H4 (cell line): ENCODE results near the gene TRIM26. TPM values are rescaled to one million over a fixed set of nuclear protein-coding genes. Genes with fewer than 3 reads are reported as not detected.
"Not testable (repeated sequence)": the region's sequence is repeated elsewhere in the genome, so short reads cannot be mapped to it uniquely, and the experiment has no call there.

Source experiments
- DNase-seq: peaks from one replicate; pipeline ENCODE4 v3.0.0-alpha.2; 2015; ENCODE audit warnings: low spot score
- total RNA-seq: library from RNA; depleted of rRNA; stranded (reverse); fragments of >200 nt; shearing (Covaris generic); gene quantifications from 2 replicates; pipeline ENCODE4 v1.2.3, GENCODE V29; 2014; rRNA removed

Gene TRIM26
- total RNA-seq, 1 experiment from 2014 or later, result 39.6 TPM

DNA sequence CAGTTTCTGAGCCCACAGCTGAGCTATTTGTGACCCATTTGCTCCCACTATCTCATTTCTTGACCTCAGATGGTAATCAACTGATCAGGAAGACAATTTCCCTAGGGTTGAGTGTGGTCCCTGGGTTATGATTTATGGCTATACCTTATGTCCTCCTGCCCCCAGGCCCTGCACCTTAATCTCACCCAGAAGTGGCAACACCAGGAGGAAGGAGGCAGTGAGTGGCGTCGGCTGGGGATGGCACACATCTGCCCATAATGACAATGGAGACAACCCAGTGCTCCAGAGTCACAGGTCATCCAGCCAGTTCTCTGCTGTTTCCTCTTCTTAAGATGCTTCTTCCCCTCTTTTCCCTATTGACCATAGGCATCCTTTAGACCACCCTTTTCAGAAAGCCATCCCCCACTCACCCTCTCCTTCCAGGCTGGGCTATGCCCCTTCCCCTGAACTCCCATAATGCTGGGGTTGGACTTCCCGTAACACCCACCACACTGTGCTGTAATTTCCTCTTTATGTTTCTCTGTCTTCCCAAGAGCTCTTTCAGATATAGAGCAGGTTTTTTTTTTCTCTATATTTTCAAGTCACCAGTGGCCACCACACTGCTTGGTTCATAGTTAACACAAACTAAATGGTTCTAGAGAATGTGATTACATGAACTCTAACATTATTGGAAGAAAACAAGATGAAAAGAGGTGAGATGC is 60.1 kb downstream of the TRIM26 start:
- no peak for DNase-seq

DNA sequence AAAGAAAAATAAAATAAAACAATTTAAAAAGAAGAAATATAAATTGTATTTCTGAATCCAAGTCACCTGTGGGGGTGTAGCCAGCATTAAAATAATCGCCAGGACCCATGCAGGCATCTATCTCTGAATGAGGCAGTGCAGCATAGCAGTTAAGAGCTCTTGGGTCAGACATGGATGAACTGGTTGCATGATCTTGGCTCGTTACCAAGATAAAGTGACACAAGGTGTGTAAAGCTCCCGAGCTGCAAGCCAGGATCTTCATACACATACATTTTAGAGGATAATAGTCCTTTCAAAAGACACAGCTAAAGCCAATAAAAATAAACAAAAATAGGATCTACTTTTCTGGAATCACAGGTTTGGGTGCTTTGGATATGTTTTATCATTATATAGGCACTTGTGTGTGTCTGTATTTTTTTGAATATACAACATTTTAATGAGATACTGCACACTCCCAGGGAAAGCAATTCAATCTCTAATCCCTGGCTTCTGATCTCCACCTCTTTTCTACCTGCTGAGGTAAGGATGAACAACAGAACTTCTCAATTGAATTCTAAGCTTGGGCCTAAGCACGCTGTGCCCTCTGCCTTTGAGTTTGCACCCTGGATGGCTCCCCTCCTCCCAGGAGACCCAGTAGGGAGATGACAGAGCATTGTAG is 61.1 kb downstream of the TRIM26 start:
- no peak for DNase-seq

DNA sequence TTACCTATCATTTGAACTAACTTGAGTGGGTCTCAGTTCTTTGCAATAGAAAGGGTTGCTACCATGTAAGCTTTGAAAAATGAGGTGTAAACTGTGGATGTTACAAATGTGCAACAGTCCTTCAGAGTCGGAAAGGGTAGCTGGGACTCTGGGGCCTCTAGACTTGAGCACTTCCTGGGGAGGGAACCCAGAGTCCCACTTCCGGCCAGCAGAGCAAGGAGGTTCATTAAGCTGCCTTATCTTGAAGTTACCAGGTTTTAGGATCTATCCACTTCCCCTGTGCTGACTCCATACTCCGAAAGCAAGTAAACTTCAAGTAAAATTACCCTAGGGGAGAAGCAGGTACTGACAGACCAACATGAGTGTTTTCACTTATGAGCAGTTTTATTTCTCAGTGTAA is 61.6 kb downstream of the TRIM26 start:
- DNase-seq, result no peak

DNA sequence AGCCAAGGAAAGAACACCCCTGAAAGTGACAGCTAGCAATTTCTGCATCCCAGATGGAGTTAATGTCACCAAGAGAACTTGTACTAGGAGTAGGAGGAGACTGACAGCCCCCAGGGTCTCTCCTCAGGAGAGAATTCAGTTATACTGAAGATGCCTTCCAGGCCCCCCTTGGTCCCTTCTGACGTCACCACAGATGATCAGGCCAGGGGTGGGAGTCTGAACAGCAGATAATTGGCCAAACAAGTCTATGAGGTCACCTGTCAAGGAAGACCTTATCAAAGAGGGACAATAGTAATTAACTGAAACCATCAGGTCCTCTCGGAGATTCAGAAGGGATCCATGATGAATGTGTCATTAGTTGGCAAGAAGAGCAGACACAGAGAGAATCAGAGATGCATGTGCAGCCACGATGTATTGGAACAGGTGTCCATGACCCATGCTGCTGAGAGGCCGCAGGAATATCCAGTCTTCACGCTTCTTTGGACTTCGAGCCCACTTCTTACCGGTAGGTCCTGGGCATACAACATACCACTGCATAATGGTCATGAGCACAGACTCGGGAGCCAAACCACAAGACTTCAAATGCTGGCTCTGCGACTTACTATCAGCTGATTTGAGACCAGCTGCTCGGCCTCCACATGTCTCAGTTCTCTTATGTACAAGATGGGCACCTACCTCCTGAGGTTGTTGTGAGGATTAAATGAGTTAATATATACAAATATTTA is 62.4 kb downstream of the TRIM26 start:
- DNase-seq, result no peak

GRCh38 chr6:30149858-30150550 is 63.2 kb downstream of the TRIM26 start:
- DNase-seq, result no peak

- no peak for DNase-seq
Measured at GRCh38 chr6:30149234-30149633, 64.0 kb downstream of the TRIM26 start.

DNA sequence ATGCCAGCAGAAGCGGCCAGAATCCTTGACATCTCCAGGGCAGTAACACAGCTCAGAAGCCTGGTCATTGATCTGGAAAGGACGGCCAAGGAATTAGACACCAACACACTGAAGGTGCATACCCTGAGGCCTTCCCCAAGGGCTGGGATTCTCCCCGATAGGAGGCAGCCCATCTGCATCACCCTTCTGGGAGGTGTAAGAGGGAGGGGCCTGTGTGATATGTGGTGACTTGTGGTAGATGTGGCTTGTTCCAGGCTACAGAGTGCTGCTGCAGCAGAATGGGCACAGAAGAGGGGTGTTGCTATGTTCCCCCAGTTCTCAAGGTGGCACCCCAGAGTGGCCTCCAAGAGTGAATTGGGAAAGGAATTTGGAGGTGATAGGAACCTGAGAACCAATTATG is 66.1 kb downstream of the TRIM26 start:
- DNase-seq, result no peak

DNA sequence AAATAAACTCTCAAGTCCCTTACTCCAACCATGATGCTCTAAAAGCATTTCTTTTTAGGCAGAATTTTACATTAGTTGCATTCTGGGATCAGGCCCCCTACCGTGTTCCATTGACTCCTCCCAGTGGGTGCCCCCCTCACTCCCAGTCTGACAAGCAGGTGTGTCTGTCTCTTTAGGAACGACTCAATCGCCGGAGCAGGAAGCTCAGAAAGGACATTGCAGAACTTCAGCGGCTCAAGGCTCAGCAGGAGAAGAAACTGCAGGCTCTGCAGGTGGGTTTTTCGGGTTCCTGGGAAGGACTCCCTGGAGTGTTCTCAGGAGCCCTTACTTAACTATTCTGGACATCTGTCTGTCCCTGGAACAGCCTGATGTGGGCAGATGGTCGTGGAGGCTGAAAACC is 67.4 kb downstream of the TRIM26 start:
- DNase-seq, result no peak

DNA sequence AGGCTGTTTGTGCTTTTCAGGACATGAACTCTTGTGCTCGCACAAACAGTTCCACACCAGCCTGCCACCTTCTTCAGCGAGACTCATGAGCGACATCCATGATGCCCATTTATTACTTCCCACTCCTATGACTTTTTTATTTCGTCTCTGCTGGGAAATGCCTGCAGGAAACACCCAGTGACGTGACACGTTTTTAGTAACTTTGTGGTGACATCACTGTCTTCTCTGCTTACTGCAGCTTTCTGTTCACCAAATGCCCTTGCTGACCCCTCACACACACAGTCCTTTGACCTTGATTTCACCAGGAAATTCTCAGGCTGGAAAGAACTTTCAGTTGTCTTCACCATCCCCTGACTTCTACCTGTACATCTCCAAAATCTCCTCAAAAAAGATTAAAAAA is 68.4 kb downstream of the TRIM26 start:
- no peak for DNase-seq

GRCh38 chr6:30143780-30144179 is 69.4 kb downstream of the TRIM26 start:
- DNase-seq, result no peak

GRCh38 chr6:30142665-30143064 is 70.5 kb downstream of the TRIM26 start:
- no peak for DNase-seq

GRCh38 chr6:30140240-30140639 is 73.0 kb downstream of the TRIM26 start:
- DNase-seq, result not testable (repeated sequence)

- DNase-seq, result no peak
Measured at GRCh38 chr6:30136570-30137286, 76.5 kb downstream of the TRIM26 start.

DNA sequence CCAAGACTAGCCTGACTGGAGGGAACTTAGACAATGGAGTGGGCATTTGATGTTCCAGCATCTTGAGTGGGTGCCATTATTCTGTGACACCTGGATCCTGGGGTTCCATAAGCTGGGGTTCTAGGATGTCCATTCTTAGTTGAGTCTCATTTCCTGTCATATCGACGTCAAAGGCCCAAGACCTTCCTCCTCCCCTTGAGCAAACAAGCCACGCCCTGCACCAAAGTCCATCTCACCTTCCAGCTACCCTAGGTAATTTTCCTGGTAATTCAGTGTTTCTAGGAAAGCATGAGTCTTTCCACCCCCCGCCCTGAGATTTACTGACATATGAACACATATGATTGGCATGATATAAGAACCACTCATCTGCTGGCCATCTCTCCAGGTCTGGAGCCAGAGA is 77.4 kb downstream of the TRIM26 start, which contains the start of gene TRIM40:
Gene TRIM40 (plus strand): TSS at position 384 of the 400 bp plus-strand sequence. CDS start 897 bp downstream, outside the sequence.
- no peak for DNase-seq

DNA sequence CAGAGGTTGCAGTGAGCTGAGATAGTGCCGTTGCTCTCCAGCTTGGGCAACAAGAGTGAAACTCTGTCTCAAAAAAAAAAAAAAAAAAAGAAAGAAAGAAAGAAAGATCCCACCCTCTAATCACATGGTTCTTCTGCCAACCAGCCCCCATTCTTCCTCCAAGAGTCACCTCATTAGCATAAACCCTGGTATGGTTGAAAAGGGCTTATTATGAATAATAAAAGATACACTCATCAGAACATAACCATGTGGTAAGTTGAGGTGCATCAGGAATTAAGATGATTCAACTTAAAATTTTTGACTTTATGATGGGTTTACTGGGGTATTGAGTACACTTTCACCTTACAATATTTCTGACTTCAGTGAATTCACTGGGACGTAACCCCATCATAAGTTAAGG is 78.1 kb downstream of the TRIM26 start:
- no peak for DNase-seq

Other genes starting within 250 kb of the TRIM26 start
- 32.6 and 46.8 TPM in 2 replicates for gene POLR1H, start 152.1 kb downstream of the TRIM26 start, total RNA-seq
- gene PPP1R11, start 146.2 kb downstream of the TRIM26 start, total RNA-seq, result 57.8 and 68.7 TPM in 2 replicates
- gene RNF39, start 137.6 kb downstream of the TRIM26 start, total RNA-seq, result not detected in 2 replicates
- 0.12 TPM in 1 of 2 replicates, not detected in the other for gene TRIM31, start 100.3 kb downstream of the TRIM26 start, total RNA-seq
- not detected in 2 replicates for gene TRIM40, start 77.3 kb downstream of the TRIM26 start, total RNA-seq
- gene TRIM10, start 52.2 kb downstream of the TRIM26 start, total RNA-seq, result not detected in 2 replicates
- gene TRIM15, start 49.9 kb downstream of the TRIM26 start, total RNA-seq, result 0.04 TPM in 1 of 2 replicates, not detected in the other
- 7.2 and 11.2 TPM in 2 replicates for gene TRIM39, start 113.5 kb upstream of the TRIM26 start, total RNA-seq
- 48.2 and 71.3 TPM in 2 replicates for gene RPP21, start 131.8 kb upstream of the TRIM26 start, total RNA-seq